DMS53 (cell line): ENCODE measurements around the gene CPPED1.
A peak's percentile ranks its signal among the peaks of the same experiment; 100 is the strongest.

Experiments
- DNase-seq: peaks from one replicate; lab custom pipeline; 2025; lab: John Stamatoyannopoulos, UW

The CPPED1 gene

GRCh38 chr16:12643034-12643455, 160.6 kb downstream of the CPPED1 start:
- no peak for DNase-seq

GRCh38 chr16:12639044-12639443, 164.6 kb downstream of the CPPED1 start:
- no peak for DNase-seq

- DNase-seq, result no peak
Observed at GRCh38 chr16:12637002-12637401, 166.7 kb downstream of the CPPED1 start.

- no peak for DNase-seq
Observed at GRCh38 chr16:12629271-12629670, 174.4 kb downstream of the CPPED1 start.

- no peak for DNase-seq
Observed at GRCh38 chr16:12628536-12628935, 175.2 kb downstream of the CPPED1 start.

- no peak for DNase-seq
Observed at GRCh38 chr16:12627394-12627793, 176.3 kb downstream of the CPPED1 start.

GRCh38 chr16:12626411-12626810, 177.3 kb downstream of the CPPED1 start:
- no peak for DNase-seq

- DNase-seq, result no peak
Observed at GRCh38 chr16:12625716-12626115, 178.0 kb downstream of the CPPED1 start.

- no peak for DNase-seq
Observed at GRCh38 chr16:12625068-12625467, 178.6 kb downstream of the CPPED1 start.

- DNase-seq, result no peak
Observed at GRCh38 chr16:12620150-12620549, 183.5 kb downstream of the CPPED1 start.

- DNase-seq, result no peak
Observed at GRCh38 chr16:12618515-12618914, 185.2 kb downstream of the CPPED1 start.

- DNase-seq, result peak; percentile 5
Observed at GRCh38 chr16:12617401-12617819, 186.3 kb downstream of the CPPED1 start.

- DNase-seq, result no peak
Observed at GRCh38 chr16:12614662-12615278, 188.9 kb downstream of the CPPED1 start.

- no peak for DNase-seq
Observed at GRCh38 chr16:12613992-12614661, 189.6 kb downstream of the CPPED1 start.

- peak; percentile 93 for DNase-seq
Observed at GRCh38 chr16:12613131-12613991, 190.3 kb downstream of the CPPED1 start.

GRCh38 chr16:12612598-12613101, 191.0 kb downstream of the CPPED1 start:
- DNase-seq, result peak; percentile 91

GRCh38 chr16:12611916-12612597, 191.6 kb downstream of the CPPED1 start:
- no peak for DNase-seq

GRCh38 chr16:12611006-12611477, 192.6 kb downstream of the CPPED1 start:
- no peak for DNase-seq

- no peak for DNase-seq
Observed at GRCh38 chr16:12609937-12610699, 193.6 kb downstream of the CPPED1 start.
